MM.1S (cell line): ENCODE measurements around the gene MRPS2.
"Not testable (repeated sequence)": the region's sequence is repeated elsewhere in the genome, so short reads cannot be mapped to it uniquely, and the experiment has no call there.

Experiments
- EZH2 ChIP-seq: fragments of 300-600 bp; sonication (generic); optimal IDR thresholded peaks from 2 replicates; pipeline ENCODE3; 2017; ENCODE audit warnings: low read depth, mild to moderate bottlenecking, antibody characterized with exemption, low read length, mixed read lengths
- TF ChIP-seq, protein P1 (sequence below): fragments of 300-600 bp; sonication (generic); IDR thresholded peaks from 2 replicates; pipeline ENCODE4 v1.5.1; 2016; ENCODE audit warnings: antibody characterized with exemption, low read length, mixed read lengths

- TF ChIP-seq, protein P1, sequence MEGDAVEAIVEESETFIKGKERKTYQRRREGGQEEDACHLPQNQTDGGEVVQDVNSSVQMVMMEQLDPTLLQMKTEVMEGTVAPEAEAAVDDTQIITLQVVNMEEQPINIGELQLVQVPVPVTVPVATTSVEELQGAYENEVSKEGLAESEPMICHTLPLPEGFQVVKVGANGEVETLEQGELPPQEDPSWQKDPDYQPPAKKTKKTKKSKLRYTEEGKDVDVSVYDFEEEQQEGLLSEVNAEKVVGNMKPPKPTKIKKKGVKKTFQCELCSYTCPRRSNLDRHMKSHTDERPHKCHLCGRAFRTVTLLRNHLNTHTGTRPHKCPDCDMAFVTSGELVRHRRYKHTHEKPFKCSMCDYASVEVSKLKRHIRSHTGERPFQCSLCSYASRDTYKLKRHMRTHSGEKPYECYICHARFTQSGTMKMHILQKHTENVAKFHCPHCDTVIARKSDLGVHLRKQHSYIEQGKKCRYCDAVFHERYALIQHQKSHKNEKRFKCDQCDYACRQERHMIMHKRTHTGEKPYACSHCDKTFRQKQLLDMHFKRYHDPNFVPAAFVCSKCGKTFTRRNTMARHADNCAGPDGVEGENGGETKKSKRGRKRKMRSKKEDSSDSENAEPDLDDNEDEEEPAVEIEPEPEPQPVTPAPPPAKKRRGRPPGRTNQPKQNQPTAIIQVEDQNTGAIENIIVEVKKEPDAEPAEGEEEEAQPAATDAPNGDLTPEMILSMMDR, result not testable (repeated sequence)
- not testable (repeated sequence) for TF ChIP-seq EZH2
These were observed 42.0 kb upstream of the MRPS2 start for GRCh38 chr9:135458478-135458877.
